NCI-H2081 treated with DMSO at 0.1 percent for 48 hours (cell line): ENCODE results near the gene TGIF2.
"Not testable (repeated sequence)": the region's sequence is repeated elsewhere in the genome, so short reads cannot be mapped to it uniquely, and the experiment has no call there.

Experiments used
- DNase-seq: peaks from one replicate; lab custom pipeline; 2025; lab: John Stamatoyannopoulos, UW

The TGIF2 gene

GRCh38 chr20:36547186-36548005, 26.0 kb upstream of the TGIF2 start:
- no peak for DNase-seq

GRCh38 chr20:36548006-36548315, 25.4 kb upstream of the TGIF2 start:
- DNase-seq, result no peak

- no peak for DNase-seq
These were observed 24.4 kb upstream of the TGIF2 start for GRCh38 chr20:36548704-36549627.

GRCh38 chr20:36549628-36549941, 23.8 kb upstream of the TGIF2 start:
- DNase-seq, result no peak

GRCh38 chr20:36549942-36550789, 23.2 kb upstream of the TGIF2 start:
- no peak for DNase-seq

- no peak for DNase-seq
These were observed 22.6 kb upstream of the TGIF2 start for GRCh38 chr20:36550790-36551299.

GRCh38 chr20:36555248-36555647, 18.1 kb upstream of the TGIF2 start:
- no peak for DNase-seq

GRCh38 chr20:36562724-36563123, 10.7 kb upstream of the TGIF2 start:
- DNase-seq, result no peak

GRCh38 chr20:36563374-36563773, 10.0 kb upstream of the TGIF2 start:
- no peak for DNase-seq

- not testable (repeated sequence) for DNase-seq
These were observed 9.2 kb upstream of the TGIF2 start for GRCh38 chr20:36564078-36564725.

GRCh38 chr20:36564726-36565121, 8.7 kb upstream of the TGIF2 start:
- not testable (repeated sequence) for DNase-seq

- no peak for DNase-seq
These were observed 7.9 kb upstream of the TGIF2 start for GRCh38 chr20:36565520-36565919.

GRCh38 chr20:36569847-36570429, 3.5 kb upstream of the TGIF2 start:
- no peak for DNase-seq

GRCh38 chr20:36571564-36572504, 1.6 kb upstream of the TGIF2 start:
- no peak for DNase-seq

- no peak for DNase-seq
These were observed 695 bp upstream of the TGIF2 start for GRCh38 chr20:36572701-36573102.

GRCh38 chr20:36573798-36574365, 485 bp downstream of the TGIF2 start:
- no peak for DNase-seq

GRCh38 chr20:36574366-36575135, 1.2 kb downstream of the TGIF2 start:
- DNase-seq, result no peak

- DNase-seq, result no peak
These were observed 2.7 kb downstream of the TGIF2 start for GRCh38 chr20:36576081-36576445.
